ENCODE results near the gene CEP19.

DNA sequence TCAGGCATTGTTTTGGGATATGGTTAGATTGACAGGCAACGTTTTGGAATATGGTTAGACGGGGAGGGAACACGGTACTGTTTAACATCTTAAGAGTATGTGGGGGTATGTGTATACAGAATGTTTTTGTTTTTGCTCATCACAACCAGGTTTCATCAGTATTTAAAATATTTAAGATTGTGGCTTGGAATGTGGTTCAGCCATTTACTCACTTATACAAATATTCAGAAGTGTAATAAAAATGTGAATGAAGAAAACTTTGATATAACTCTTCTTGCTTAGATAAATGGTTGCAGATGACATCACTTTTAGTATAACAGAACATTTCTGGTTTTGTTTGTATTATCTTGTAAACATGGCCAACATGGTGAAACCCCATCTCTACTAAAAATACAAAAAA lies 23.7 kb upstream of the CEP19 start:
- TF ChIP-seq, protein P1, sequence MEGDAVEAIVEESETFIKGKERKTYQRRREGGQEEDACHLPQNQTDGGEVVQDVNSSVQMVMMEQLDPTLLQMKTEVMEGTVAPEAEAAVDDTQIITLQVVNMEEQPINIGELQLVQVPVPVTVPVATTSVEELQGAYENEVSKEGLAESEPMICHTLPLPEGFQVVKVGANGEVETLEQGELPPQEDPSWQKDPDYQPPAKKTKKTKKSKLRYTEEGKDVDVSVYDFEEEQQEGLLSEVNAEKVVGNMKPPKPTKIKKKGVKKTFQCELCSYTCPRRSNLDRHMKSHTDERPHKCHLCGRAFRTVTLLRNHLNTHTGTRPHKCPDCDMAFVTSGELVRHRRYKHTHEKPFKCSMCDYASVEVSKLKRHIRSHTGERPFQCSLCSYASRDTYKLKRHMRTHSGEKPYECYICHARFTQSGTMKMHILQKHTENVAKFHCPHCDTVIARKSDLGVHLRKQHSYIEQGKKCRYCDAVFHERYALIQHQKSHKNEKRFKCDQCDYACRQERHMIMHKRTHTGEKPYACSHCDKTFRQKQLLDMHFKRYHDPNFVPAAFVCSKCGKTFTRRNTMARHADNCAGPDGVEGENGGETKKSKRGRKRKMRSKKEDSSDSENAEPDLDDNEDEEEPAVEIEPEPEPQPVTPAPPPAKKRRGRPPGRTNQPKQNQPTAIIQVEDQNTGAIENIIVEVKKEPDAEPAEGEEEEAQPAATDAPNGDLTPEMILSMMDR (IDR thresholded peaks at IDR 0.05), result no peak
- no peak for TF ChIP-seq POLR2A (IDR thresholded peaks at IDR 0.05)
- no peak for TF ChIP-seq POLR2AphosphoS5 (IDR thresholded peaks at IDR 0.05)

All from sigmoid colon (tissue), 4 donors.